Kidney (tissue), 14 donors: Measurements from ENCODE around the gene FN1. TPM values are rescaled to one million over a fixed set of nuclear protein-coding genes. Genes with fewer than 3 reads are reported as not detected.

Experiments used
- DNase-seq, 5 donors: peaks; one replicate each; pipeline ENCODE4 v3.0.0-alpha.2; 2013 to 2020
- FAIRE-seq: peaks from 2 replicates; lab custom pipeline; 2012; peaks lifted over from hg19 to GRCh38; lab: Jason Lieb, UNC
- H3K27ac ChIP-seq, 2 donors: one replicate each; pipeline ENCODE4 v1.7.0; 2013; ENCODE audit warnings: low read depth in 2 of 2, low read length in 2 of 2, inconsistent platforms in 1 of 2
- H3K27me3 ChIP-seq: one replicate; pipeline ENCODE4 v1.7.1; 2013; ENCODE audit warnings: low read length, inconsistent platforms; ENCODE audit not compliant: control insufficient read depth, insufficient read depth
- H3K36me3 ChIP-seq, 3 donors: one replicate each; pipeline versions ENCODE4 v1.7.0 to v1.7.1; 2013; ENCODE audit warnings: low read length in 3 of 3, control low read depth in 1 of 3, inconsistent platforms in 1 of 3; ENCODE audit not compliant: insufficient read depth in 3 of 3, control insufficient read depth in 2 of 3
- H3K4me1 ChIP-seq, 3 donors: one replicate each; pipeline versions ENCODE4 v1.7.0 to v1.7.1; 2013; ENCODE audit warnings: low read length in 3 of 3, inconsistent platforms in 1 of 3, low read depth in 1 of 3; ENCODE audit not compliant: control insufficient read depth in 2 of 3, insufficient read depth in 2 of 3
- H3K4me3 ChIP-seq, 3 donors: one replicate each; pipeline versions ENCODE4 v1.7.0 to v1.8.1; 2013; ENCODE audit warnings: low read length in 3 of 3, control low read depth in 1 of 3, inconsistent platforms in 1 of 3
- H3K9ac ChIP-seq, 3 donors: one replicate each; pipeline versions ENCODE4 v1.7.0 to v1.7.1; 2013; ENCODE audit warnings: low read length in 3 of 3, control low read depth in 1 of 3, inconsistent platforms in 1 of 3
- H3K9me3 ChIP-seq, 3 donors: one replicate each; pipeline versions ENCODE4 v1.7.0 to v1.7.1; 2013; ENCODE audit warnings: low read length in 3 of 3, control low read depth in 1 of 3, inconsistent platforms in 1 of 3; ENCODE audit not compliant: control insufficient read depth in 2 of 3, insufficient read depth in 1 of 3
- intact Hi-C: fragments of 100-400 bp; cut with DNase I; formaldehyde crosslinking; loops from one replicate; pipeline ENCODE4 v1.11.1; 2022
- polyA plus RNA-seq: library from polyadenylated mRNA; stranded (reverse); fragments of 350-450 nt; fragmentation: Illumina TruSeq; extraction: RNeasy Lipid Tissue Mini Kit (QIAGEN cat#74804); gene quantifications from one replicate; pipeline ENCODE4 v1.2.3, GENCODE V29; 2014; ENCODE audit warnings: low read depth, low replicate concordance; ENCODE audit not compliant: insufficient read depth
- total RNA-seq: library from RNA; stranded (reverse); fragmentation: NEBNext Ultra II Directional; extraction: Animal tissue kit (Norgen Biotek cat#: 25700); gene quantifications from one replicate; pipeline ENCODE4 v1.2.1, GENCODE V29; 2021
- TF ChIP-seq, protein P1 (sequence below): IDR thresholded peaks from 3 replicates; pipeline ENCODE4 v1.5.1; 2012; ENCODE audit warnings: mild to moderate bottlenecking, moderate library complexity, borderline replicate concordance; ENCODE audit not compliant: insufficient read depth; ENCODE audit errors: extremely low read depth
- donor health status: control.
- donor health status: control.
- donor health status: control.
- donor health status: control.
- donor health status: control.
- donor health status: DM: yes; HTN: yes; CAD: no.
- donor health status: Normal renal cell carcinoma (clear cell type).

The FN1 gene
- total and polyA plus RNA-seq, 2 donors from 2014 or later, result 92.1 to 289 TPM

GRCh38 chr2:215316336-215316735, 119.5 kb downstream of the FN1 start:
- FAIRE-seq (no peak), DNase-seq (no peak)
- H3K27ac ChIP-seq, result no peak overlapping the region
- H3K9me3 ChIP-seq, result no peaks in the 10 kb centered on the region
- intact Hi-C loops, result no loop called here
- no peak overlapping the region for H3K9ac ChIP-seq
- peaks cover 0 to 6% (median 5%) of the 10 kb centered on the region in 3 donors for H3K4me1 ChIP-seq
- H3K36me3 ChIP-seq, result peaks cover 2 to 14% (median 4%) of the 10 kb centered on the region in 3 donors
- H3K4me3 ChIP-seq, result no peak overlapping the region
- TF ChIP-seq, protein P1, sequence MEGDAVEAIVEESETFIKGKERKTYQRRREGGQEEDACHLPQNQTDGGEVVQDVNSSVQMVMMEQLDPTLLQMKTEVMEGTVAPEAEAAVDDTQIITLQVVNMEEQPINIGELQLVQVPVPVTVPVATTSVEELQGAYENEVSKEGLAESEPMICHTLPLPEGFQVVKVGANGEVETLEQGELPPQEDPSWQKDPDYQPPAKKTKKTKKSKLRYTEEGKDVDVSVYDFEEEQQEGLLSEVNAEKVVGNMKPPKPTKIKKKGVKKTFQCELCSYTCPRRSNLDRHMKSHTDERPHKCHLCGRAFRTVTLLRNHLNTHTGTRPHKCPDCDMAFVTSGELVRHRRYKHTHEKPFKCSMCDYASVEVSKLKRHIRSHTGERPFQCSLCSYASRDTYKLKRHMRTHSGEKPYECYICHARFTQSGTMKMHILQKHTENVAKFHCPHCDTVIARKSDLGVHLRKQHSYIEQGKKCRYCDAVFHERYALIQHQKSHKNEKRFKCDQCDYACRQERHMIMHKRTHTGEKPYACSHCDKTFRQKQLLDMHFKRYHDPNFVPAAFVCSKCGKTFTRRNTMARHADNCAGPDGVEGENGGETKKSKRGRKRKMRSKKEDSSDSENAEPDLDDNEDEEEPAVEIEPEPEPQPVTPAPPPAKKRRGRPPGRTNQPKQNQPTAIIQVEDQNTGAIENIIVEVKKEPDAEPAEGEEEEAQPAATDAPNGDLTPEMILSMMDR, result no peak
- no peaks in the 10 kb centered on the region for H3K27me3 ChIP-seq

DNA sequence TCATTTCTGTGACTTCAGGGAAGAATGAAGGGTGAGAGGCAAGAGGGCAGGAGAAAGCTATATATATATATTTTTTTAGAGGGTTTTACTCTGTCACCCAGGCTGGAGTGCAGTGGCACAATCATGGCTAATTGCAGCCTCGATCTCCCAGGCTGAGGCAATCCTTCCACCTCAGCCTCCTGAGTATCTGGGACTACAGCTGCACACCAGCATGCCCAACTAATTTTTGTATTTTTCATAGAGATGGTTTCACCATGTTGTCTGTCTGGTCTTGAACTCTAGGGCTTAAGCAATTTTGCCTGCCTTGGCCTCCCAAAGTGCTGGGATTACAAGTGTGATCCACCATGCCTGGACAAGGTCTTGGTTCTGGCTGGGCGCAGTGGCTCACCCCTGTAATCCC, 120.6 kb downstream of the FN1 start:
- intact Hi-C loops, result no loop called here
- DNase-seq (no peak), FAIRE-seq (no peak)
- Histone ChIP-seq H3K9ac (no peak overlapping the region), H3K4me3 (no peak overlapping the region), H3K36me3 (peaks cover 0 to 9% (median 4%) of the 10 kb centered on the region in 3 donors), H3K9me3 (no peaks in the 10 kb centered on the region), H3K27ac (no peak overlapping the region), H3K27me3 (no peaks in the 10 kb centered on the region), H3K4me1 (peaks cover 0 to 6% (median 5%) of the 10 kb centered on the region in 3 donors)
- TF ChIP-seq, protein P1, result no peak

- DNase-seq (no peak), FAIRE-seq (no peak)
- intact Hi-C loops, result no loop called here
- Histone ChIP-seq H3K4me1 (peaks cover 0 to 6% (median 5%) of the 10 kb centered on the region in 3 donors), H3K9ac (no peak overlapping the region), H3K36me3 (peaks cover 0 to 9% (median 4%) of the 10 kb centered on the region in 3 donors), H3K4me3 (no peak overlapping the region), H3K9me3 (no peaks in the 10 kb centered on the region), H3K27me3 (no peaks in the 10 kb centered on the region), H3K27ac (no peak overlapping the region)
- TF ChIP-seq, protein P1, result no peak
Measured at GRCh38 chr2:215314896-215315295, 121.0 kb downstream of the FN1 start.

- H3K4me1 ChIP-seq, result peaks cover 0 to 6% (median 5%) of the 10 kb centered on the region in 3 donors
- H3K4me3 ChIP-seq, result peak overlapping the region in 1 of 3 donors; percentile 87
- H3K9me3 ChIP-seq, result no peaks in the 10 kb centered on the region
- H3K27ac ChIP-seq, result no peak overlapping the region
- intact Hi-C loops, result no loop called here
- no peaks in the 10 kb centered on the region for H3K36me3 ChIP-seq
- DNase-seq (peak in 1 of 5 donors; percentile 28), FAIRE-seq (no peak)
- H3K9ac ChIP-seq, result no peak overlapping the region
- H3K27me3 ChIP-seq, result no peaks in the 10 kb centered on the region
- TF ChIP-seq, protein P1, result no peak
Measured at GRCh38 chr2:215313255-215313613, 122.6 kb downstream of the FN1 start.
